Activated CD4-positive, alpha-beta T cell treated with anti-CD3 and anti-CD28 coated beads for 1 hour (primary cell): ENCODE results near the gene NAA20.
A peak's percentile ranks its signal among the peaks of the same experiment; 100 is the strongest.

ENCODE experiments used
- DNase-seq: peaks from one replicate; pipeline ENCODE4 v3.0.0-alpha.2; 2020

Gene NAA20

GRCh38 chr20:20021835-20022234, 4.7 kb downstream of the NAA20 start:
- no peak for DNase-seq

GRCh38 chr20:20022498-20022897, 5.3 kb downstream of the NAA20 start:
- no peak for DNase-seq

GRCh38 chr20:20023395-20023794, 6.2 kb downstream of the NAA20 start:
- no peak for DNase-seq

- no peak for DNase-seq
These were observed 7.8 kb downstream of the NAA20 start for GRCh38 chr20:20024942-20025341.

DNA sequence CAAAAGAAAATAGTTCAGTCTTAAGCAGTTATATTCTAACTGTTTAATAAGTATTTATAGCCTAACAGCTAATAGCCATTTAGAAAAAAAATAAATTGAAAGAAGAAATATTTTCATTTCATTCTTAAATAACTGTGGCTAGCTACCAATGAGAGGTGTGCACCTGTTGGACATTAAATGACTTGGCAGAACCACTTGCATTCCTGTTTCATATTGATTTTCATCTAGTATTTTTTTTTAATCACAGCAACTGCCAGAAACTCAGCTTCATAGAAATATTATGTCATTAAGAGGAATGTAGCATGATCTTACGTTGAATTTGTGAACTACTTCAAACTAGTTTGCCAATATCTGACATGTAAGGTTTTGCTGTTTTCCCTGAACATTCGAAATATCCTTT, 10.1 kb downstream of the NAA20 start:
- no peak for DNase-seq

- DNase-seq = no peak
These were observed 14.6 kb downstream of the NAA20 start for GRCh38 chr20:20031790-20032189.

- no peak for DNase-seq
These were observed 17.3 kb downstream of the NAA20 start for GRCh38 chr20:20034486-20034885.

DNA sequence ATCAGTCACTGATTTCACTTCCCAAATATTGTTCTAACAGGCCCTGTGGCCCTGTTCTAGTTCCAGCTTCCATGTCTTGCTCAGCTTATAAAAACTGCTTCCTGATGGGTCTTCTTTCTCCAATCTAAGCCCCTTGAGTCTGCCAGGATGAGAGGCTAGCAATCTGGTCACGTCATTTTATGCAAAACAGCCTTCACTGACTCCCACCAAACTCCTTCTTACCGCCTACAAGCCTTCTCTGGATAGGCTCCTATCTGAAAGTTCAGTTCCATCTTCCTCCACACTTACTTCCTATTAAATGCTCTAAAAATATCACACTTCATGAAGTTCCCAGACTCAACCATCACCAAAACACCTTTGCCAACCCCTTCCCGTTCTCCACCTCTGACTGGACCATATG, 19.6 kb downstream of the NAA20 start:
- no peak for DNase-seq

DNA sequence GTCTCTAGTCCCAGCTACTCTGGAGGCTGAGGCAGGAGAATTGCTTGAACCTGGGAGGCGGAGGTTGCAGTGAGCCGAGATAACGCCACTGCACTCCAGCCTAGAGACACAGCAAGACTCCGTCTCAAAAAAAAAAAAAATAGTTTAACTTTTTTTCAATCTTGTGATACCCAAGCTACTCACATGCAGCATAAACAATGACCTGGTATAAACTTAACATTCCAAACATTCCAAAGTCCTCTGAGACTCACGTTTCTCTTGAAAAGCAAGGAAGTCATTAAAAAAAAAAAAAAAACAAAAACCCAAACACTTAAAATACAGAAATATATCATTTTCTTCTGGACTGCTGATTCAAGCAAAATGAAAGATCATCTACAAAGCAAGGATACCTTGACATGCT, 20.8 kb downstream of the NAA20 start:
- DNase-seq = no peak

- no peak for DNase-seq
These were observed 21.4 kb downstream of the NAA20 start for GRCh38 chr20:20038586-20038985.

DNA sequence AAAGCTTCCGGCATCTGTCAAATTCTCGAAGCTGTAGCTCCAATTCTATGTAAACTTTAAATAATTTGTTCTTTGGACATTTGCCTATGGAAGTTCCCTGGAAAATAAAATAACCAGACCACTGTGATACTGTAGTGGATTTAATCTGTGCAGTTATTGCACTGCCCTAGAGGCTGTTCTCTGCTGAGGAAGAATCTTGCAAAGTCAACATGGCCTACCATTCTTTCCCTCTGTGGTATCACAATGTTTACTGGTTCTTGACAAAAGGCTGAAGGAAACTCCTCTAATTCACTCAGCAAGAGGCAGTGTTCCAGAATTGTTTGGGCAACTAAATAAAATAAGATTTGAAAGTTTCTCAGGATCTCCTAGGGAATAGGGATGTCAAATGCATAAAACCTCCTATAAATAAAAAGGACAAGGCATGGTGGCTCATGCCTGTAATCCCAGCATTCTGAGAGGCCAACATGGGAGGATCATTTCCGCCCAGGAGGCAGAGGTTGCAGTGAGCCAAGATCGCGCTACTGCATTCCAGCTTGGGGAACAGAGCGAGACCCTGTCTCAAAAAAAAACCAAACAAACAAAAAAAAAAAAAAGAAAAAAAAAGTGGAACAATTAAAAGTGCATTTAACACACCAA, 22.7 kb downstream of the NAA20 start:
- DNase-seq = no peak

DNA sequence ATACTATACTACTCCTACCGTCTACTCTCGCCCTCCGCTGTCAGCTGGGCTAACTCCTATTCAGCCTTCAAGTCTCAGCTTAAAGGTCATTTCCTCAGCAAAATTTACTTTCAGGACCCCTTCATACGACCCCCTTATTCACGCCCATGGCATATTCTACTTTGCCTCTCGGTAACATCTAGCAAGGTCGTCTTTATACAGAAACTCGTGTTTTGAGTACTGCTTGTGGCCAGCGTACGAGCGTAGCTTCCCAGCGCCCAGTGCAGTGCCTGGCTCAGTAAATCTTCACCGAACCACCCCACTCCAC, 34.6 kb downstream of the NAA20 start:
- DNase-seq = no peak

GRCh38 chr20:20052074-20052970, 35.2 kb downstream of the NAA20 start, which contains the start of the genes CFAP61 and CRNKL1:
CFAP61 (plus strand) TSS chr20:20052532; CDS start chr20:20056654, 4,122 bp downstream.
CRNKL1 (minus strand) TSS chr20:20052466; CDS start chr20:20052342, 124 bp downstream.
- DNase-seq = peak; percentile 97

DNA sequence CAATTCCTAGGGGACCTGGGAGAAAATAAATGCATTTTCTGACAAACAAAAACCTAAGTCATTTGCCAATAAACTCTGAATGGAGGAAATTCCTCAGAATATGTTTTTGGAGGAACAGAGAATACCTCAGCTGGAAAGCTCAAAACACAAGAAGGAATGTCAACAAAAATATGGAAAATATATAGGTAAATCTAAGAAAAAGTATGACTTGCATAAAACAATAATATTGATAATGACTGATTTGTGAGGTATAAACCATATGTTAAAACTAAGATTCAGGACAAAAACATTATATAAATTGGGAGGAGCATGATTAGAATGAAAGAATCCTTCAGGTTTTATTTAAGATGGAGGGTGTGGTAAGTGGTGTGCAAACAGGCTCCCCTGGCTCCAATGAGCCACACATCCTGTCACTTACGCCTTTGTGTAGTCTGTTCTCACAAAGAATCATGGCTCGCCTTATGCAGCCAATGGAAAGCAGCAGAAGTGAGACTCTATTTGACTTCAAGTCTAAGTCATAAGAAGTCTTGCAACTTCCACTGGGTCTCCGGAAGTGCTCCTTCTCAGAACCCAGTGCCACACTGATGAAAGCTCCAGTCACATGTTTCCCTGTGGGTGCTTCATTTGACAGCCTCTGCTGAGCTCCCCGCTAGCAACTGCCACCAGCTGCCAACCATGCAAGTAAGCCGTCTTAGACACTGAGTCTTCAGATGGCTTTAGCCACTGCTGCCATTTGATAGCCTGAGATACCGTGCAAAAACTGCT, 43.3 kb downstream of the NAA20 start:
- no peak for DNase-seq

DNA sequence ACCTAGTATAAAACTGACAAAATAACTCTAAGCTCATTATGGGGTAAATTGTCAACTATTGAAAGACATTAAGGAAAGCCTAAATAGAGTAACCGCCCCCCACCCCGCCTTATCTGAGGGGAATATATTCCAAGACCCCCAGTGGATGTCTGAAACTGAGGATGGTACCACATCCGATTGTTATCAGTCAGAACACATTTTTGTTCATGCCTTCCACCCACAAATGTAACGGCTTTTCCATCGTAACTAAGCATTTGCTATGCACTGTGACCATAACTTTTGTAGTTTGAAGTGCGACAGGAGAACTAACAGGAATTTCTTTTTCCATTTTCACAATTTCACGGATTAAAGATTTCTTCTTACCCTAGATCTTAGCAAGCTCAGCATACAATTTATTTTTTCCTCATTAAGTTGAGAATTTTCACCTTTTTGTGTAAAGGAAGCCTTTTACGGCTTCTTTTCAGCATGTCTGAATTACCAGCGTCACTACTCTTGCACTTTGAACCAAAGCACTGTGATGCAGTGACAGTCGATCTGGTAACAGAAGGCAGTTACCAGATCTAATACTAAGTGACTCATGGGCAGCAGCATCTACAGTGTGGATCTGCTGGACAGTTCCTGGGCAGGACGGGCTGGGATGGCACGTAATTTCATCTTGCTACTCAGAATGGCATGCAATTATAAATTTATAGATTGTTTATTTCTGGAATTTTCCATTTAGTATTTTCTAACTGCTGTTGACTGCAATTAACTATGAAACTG, 47.0 kb downstream of the NAA20 start:
- no peak for DNase-seq

DNA sequence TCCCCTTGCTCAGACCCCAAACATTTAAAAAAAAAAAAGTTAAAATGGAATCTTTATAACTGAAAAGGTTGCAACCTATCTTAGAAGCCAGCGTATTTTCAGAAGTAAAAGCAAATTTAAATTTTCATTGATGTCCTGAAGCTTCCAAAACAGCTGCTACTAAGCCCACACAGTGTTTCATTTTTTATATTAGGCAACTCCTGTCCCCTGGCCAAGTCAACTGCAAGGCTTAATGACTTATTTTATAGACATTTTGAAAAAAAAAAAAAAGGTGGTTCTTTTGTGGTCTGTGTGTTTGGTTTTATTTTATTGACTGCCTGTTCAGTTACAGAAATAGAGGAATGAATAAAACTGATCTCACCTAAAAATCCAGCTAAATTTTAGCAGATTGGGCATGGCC, 48.2 kb downstream of the NAA20 start:
- DNase-seq = no peak

- no peak for DNase-seq
These were observed 53.9 kb downstream of the NAA20 start for GRCh38 chr20:20070871-20071726.

DNA sequence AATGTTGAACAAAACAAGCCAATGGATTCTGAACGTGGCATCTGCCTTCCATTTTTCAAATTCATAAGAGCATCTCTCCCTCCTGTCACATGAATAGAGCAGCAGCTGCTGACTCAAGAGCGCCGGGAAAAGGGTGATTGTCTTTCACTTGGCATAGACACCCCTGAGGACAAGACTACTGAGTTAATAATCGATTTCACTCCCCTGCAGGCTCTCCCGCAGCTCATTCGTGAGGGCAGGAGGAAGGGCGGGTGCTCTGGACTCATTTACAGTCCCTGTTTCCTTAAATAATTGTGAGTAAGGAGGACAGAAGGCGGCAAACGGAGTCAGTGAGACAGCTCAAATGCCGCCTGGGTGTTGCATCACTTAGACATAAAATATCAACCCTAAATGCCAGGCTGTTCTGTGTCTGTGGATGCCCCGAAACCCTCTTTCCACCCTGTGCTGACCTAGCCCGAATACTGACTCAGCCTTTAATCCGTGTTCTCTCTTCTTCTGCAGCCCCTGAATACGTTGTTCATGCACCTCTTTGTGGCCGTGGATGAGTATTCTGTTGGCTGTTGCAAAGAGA, 56.7 kb downstream of the NAA20 start:
- no peak for DNase-seq

DNA sequence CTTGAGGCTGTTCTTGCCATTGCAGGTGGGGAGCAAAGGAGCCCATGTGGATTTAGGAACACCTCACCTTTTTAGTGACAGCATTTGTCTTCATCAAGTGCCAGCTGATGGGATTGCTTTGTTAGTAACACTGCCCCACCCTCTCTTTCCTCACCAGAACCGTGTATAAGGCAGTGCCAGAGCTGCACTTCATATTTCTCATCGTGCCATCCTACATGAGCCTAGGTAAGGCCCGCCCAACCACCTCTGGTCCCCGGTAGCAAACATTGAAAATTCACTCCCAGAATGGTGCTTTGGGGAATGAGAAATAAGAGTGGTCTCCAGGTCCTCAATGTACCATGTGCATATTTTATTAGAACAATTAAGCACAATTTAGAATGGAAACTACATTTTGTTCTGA, 57.9 kb downstream of the NAA20 start:
- no peak for DNase-seq

GRCh38 chr20:20076297-20077065, 59.3 kb downstream of the NAA20 start:
- no peak for DNase-seq

GRCh38 chr20:20078041-20078440, 60.9 kb downstream of the NAA20 start:
- DNase-seq = no peak
